Upper lobe of left lung (tissue), 4 donors: ENCODE data around the gene ARID5B.

Source experiments
- EP300 ChIP-seq, 4 donors: sonication (generic); formaldehyde crosslinking; IDR thresholded peaks; one replicate each; pipeline ENCODE4 v1.5.1; 2017; ENCODE audit warnings: antibody characterized with exemption in 4 of 4, control low read depth in 2 of 4
- TF ChIP-seq, protein P1 (sequence below), 6 experiments: fragments of 450-650 bp in 4 of 6; fragments of 200-600 bp in 2 of 6; sonication (generic) in 2 of 6; IDR thresholded peaks; one replicate each; pipeline ENCODE4 v1.5.1; 2016 to 2019; ENCODE audit warnings: antibody characterized with exemption in 6 of 6

DNA sequence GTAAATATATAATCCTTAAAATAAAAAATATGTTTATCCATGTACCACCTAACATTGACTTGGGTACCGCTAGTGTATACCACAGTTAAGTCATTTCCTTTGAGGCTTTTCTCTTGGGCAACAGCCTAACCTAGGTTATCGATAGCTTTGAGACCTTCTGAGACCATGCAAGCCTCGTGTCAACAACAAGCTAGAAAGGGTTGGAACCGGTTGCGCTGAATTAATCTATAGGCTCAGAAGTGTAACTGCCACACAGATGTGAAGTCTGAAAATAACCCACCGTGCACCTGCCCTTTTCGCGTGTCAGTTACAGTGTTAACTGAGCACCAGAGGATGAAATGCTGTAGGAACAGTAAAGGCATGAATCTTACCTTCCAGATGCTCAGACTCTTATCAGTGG, 59.8 kb downstream of the ARID5B start:
- no peak for TF ChIP-seq EP300 (IDR thresholded peaks at IDR 0.05)
- TF ChIP-seq, protein P1, sequence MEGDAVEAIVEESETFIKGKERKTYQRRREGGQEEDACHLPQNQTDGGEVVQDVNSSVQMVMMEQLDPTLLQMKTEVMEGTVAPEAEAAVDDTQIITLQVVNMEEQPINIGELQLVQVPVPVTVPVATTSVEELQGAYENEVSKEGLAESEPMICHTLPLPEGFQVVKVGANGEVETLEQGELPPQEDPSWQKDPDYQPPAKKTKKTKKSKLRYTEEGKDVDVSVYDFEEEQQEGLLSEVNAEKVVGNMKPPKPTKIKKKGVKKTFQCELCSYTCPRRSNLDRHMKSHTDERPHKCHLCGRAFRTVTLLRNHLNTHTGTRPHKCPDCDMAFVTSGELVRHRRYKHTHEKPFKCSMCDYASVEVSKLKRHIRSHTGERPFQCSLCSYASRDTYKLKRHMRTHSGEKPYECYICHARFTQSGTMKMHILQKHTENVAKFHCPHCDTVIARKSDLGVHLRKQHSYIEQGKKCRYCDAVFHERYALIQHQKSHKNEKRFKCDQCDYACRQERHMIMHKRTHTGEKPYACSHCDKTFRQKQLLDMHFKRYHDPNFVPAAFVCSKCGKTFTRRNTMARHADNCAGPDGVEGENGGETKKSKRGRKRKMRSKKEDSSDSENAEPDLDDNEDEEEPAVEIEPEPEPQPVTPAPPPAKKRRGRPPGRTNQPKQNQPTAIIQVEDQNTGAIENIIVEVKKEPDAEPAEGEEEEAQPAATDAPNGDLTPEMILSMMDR (IDR thresholded peaks at IDR 0.05): no peak
